Karpas-422 (cell line): Measurements from ENCODE around the gene DUSP22. TPM values are rescaled to one million over a fixed set of nuclear protein-coding genes. Genes with fewer than 3 reads are reported as not detected.

Source experiments
- DNase-seq: peaks from one replicate; pipeline ENCODE4 v3.0.0-alpha.2; 2015
- H2AFZ ChIP-seq: fragments of 200-600 bp; sonication (generic); 2 replicates; pipeline ENCODE4 v1.6.1; 2014; ENCODE audit warnings: antibody characterized with exemption, low read length, mixed read lengths
- H3K27ac ChIP-seq: fragments of 200-600 bp; sonication (generic); 2 replicates; pipeline ENCODE4 v1.5.1; 2014; ENCODE audit warnings: mild to moderate bottlenecking, low read length, moderate library complexity
- H3K27me3 ChIP-seq: fragments of 200-600 bp; sonication (generic); 2 replicates; pipeline ENCODE4 v1.6.1; 2014; ENCODE audit warnings: low read length, mixed read lengths
- H3K36me3 ChIP-seq: fragments of 200-600 bp; sonication (generic); 2 replicates; pipeline ENCODE4 v1.6.1; 2014; ENCODE audit warnings: low read length, mixed read lengths; ENCODE audit not compliant: insufficient read depth
- H3K4me1 ChIP-seq: fragments of 200-600 bp; sonication (generic); 2 replicates; pipeline ENCODE4 v1.6.1; 2014; ENCODE audit warnings: mild to moderate bottlenecking, low read length, mixed read lengths
- H3K4me2 ChIP-seq: fragments of 200-600 bp; sonication (generic); 2 replicates; pipeline ENCODE4 v1.6.1; 2014; ENCODE audit warnings: low read length, low read depth, mild to moderate bottlenecking; ENCODE audit not compliant: poor library complexity, severe bottlenecking
- H3K4me3 ChIP-seq: fragments of 200-600 bp; sonication (generic); 2 replicates; pipeline ENCODE4 v1.5.1; 2014; ENCODE audit warnings: mild to moderate bottlenecking, antibody characterized with exemption, low read length, mixed read lengths
- H3K79me2 ChIP-seq: fragments of 200-600 bp; sonication (generic); 2 replicates; pipeline ENCODE4 v1.6.1; 2014; ENCODE audit warnings: mild to moderate bottlenecking, low read length, mixed read lengths
- H3K9ac ChIP-seq: fragments of 200-600 bp; sonication (generic); 2 replicates; pipeline ENCODE4 v1.6.0; 2014; ENCODE audit warnings: low read length
- H3K9me2 ChIP-seq: fragments of 200-600 bp; sonication (generic), shearing (Covaris generic); replicated peaks from 2 replicates; pipeline ENCODE4 v1.6.0; 2014; ENCODE audit warnings: mild to moderate bottlenecking, low read length, moderate library complexity; ENCODE audit not compliant: insufficient read depth
- H3K9me3 ChIP-seq: fragments of 300-700, 200-600 bp; sonication (generic); 2 replicates; pipeline ENCODE4 v1.6.1; 2014; ENCODE audit warnings: low read length, mixed read lengths
- H4K20me1 ChIP-seq: fragments of 200-600 bp; sonication (generic); 2 replicates; pipeline ENCODE4 v1.6.1; 2014; ENCODE audit warnings: mild to moderate bottlenecking, antibody characterized with exemption, low read length, low read depth; ENCODE audit not compliant: insufficient read depth
- total RNA-seq: library from RNA; depleted of rRNA; stranded (reverse); fragments of >200 nt; shearing (Covaris generic); gene quantifications from 2 replicates; pipeline ENCODE4 v1.2.3, GENCODE V29; 2014; ENCODE audit warnings: low replicate concordance

Gene DUSP22
- total RNA-seq, 1 experiment from 2014 or later, result 13.2 TPM

DNA sequence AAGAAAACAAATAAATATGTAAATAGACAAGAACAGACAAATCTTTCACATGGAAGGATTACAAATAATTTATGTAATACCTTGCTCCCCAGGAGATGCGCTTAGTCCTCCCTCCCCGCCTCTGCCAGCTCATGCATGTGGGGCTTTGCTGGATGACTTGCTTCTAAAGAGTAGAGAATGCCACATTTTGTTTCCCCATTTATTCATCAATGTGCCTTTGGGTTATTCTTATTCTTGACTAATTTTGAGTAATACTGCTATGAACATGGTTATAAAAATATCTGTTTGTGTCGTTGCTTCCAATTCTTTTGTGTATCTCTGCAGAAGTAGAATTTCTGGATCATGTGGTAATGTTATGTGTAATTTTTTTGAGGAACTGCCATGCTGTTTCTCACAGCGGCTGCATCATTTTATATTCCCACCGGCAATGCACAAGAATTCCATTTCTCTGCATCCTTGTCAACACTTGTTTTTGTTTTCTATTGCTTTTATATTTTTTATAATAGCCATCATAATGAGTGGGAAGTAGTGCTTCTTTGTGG is 23.8 kb upstream of the DUSP22 start:
- Histone ChIP-seq H3K4me2 (no peak overlapping the region), H3K4me1 (no peaks in the 10 kb centered on the region), H3K9me2 (no peaks in the 10 kb centered on the region), H4K20me1 (no peaks in the 10 kb centered on the region), H3K27ac (no peak overlapping the region), H2AFZ (no peak overlapping the region), H3K9ac (no peak overlapping the region), H3K36me3 (no peaks in the 10 kb centered on the region), H3K9me3 (no peaks in the 10 kb centered on the region), H3K79me2 (no peaks in the 10 kb centered on the region), H3K4me3 (no peak overlapping the region), H3K27me3 (no peaks in the 10 kb centered on the region)
- DNase-seq, result no peak

DNA sequence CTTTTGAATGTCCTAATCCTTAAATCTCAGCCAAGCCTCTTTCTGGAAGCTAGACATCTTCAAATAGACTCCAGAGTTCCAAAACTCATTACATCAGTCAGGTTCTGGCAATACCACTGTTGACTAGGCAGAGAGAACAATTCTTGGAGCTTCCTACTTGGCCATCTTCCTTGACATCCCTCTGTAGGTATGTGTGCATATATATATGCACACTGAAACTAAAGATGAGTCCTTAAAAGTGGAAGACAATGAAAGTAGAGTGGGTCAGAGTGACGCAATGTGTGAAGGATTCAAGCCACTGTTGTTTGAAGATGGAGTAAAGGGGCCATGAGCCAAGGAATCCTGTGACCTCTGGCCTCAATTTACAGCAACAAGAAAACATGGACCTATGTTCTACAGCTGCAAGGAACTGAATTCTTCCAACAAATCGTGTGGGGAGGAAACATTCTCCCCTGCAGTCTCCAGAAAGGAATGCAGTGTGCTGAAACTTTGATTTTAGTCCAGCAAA is 18.7 kb upstream of the DUSP22 start:
- no peaks in the 10 kb centered on the region for H3K36me3 ChIP-seq
- no peak overlapping the region for H3K4me3 ChIP-seq
- H3K9me2 ChIP-seq, result no peaks in the 10 kb centered on the region
- no peak overlapping the region for H3K9ac ChIP-seq
- H3K27me3 ChIP-seq, result no peaks in the 10 kb centered on the region
- H3K27ac ChIP-seq, result no peak overlapping the region
- H4K20me1 ChIP-seq, result no peaks in the 10 kb centered on the region
- H3K9me3 ChIP-seq, result no peaks in the 10 kb centered on the region
- no peaks in the 10 kb centered on the region for H3K79me2 ChIP-seq
- no peak for DNase-seq
- H2AFZ ChIP-seq, result no peak overlapping the region
- no peaks in the 10 kb centered on the region for H3K4me1 ChIP-seq
- H3K4me2 ChIP-seq, result no peak overlapping the region

DNA sequence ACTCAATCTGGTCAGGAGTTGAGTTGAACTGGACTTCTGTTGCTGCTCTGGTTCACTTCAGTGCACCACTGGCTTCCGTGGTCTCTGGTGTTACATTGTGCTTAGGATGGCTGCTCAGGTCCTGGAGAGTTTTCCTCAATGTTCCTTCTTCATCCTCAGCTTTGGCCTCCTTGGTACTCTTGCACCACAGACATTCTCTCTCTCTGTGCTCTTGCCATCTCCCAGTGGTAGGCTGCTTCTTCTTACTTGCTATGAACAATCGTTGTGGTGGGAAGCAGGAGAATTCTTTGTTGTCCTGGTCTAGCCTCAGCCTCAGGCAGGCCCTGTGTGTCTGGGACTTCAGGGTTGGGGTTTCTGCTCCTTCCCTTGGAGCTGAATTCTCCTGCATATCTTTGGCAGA is 14.5 kb upstream of the DUSP22 start:
- H3K27me3 ChIP-seq, result no peaks in the 10 kb centered on the region
- no peaks in the 10 kb centered on the region for H4K20me1 ChIP-seq
- H3K27ac ChIP-seq, result no peak overlapping the region
- no peak overlapping the region for H3K4me3 ChIP-seq
- no peak for DNase-seq
- no peak overlapping the region for H2AFZ ChIP-seq
- H3K4me1 ChIP-seq, result no peaks in the 10 kb centered on the region
- no peak overlapping the region for H3K4me2 ChIP-seq
- H3K9me3 ChIP-seq, result no peaks in the 10 kb centered on the region
- H3K79me2 ChIP-seq, result no peaks in the 10 kb centered on the region
- H3K9ac ChIP-seq, result no peak overlapping the region
- H3K9me2 ChIP-seq, result no peaks in the 10 kb centered on the region
- no peaks in the 10 kb centered on the region for H3K36me3 ChIP-seq

DNA sequence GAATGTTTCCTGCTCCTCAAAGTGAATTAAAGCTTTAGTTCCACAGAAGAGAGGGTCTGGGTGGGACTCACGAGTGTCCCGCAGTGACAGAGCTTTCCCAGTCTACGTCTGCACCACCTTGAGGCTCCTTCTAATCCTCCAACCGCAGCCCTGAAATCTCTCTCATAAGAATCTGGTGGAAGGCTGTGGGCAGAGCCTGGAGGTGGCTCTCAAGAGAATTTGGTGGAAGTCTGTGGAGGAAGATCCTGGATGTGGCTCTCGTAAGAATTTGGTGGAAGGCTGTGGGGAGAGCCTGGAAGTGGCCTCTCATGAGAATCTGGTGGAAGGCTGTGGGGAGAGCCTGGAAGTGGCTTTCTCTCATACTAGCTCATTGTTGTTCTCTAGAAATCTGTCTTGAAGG is 13.8 kb upstream of the DUSP22 start:
- H3K9ac ChIP-seq, result no peak overlapping the region
- no peak overlapping the region for H3K4me3 ChIP-seq
- no peaks in the 10 kb centered on the region for H3K4me1 ChIP-seq
- H3K79me2 ChIP-seq, result no peaks in the 10 kb centered on the region
- H3K9me3 ChIP-seq, result no peaks in the 10 kb centered on the region
- no peak for DNase-seq
- no peaks in the 10 kb centered on the region for H4K20me1 ChIP-seq
- no peaks in the 10 kb centered on the region for H3K36me3 ChIP-seq
- H3K9me2 ChIP-seq, result no peaks in the 10 kb centered on the region
- H3K27me3 ChIP-seq, result no peaks in the 10 kb centered on the region
- H3K4me2 ChIP-seq, result no peak overlapping the region
- no peak overlapping the region for H3K27ac ChIP-seq
- no peak overlapping the region for H2AFZ ChIP-seq

DNA sequence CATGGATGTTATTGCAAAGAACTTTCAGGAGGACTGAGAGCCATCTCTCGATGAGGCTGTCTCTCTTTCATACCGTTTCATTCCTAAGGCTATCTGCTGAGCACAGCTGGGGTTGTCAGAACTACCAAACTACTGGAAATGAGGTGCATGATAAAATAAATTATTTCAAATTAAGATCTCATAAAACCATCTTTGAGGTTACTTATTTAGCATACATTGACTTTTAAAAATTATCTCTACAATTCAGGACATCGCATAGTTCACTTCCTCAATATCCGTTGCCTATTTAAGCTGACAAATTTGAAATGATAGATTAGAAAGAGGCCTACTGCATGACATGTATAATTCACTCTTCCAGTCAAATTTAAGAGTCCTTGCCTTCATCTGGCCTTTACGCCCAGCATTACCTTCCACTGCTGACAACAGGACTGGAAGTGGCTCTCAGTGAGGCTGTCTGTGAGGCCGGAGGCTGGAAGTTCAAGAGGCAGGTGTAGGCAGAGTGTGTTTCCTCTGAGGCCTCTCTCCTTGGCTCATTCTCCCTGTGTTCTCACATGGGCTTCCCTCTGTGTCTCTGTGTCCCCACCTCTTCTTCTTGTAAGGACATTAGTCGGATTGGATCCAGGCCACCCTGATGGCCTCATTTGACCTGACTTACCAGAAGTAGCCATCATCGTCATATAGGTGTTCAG is 12.8 kb upstream of the DUSP22 start:
- no peak overlapping the region for H2AFZ ChIP-seq
- H3K36me3 ChIP-seq, result no peaks in the 10 kb centered on the region
- H3K4me1 ChIP-seq, result no peaks in the 10 kb centered on the region
- DNase-seq, result no peak
- H4K20me1 ChIP-seq, result no peaks in the 10 kb centered on the region
- H3K9me3 ChIP-seq, result no peaks in the 10 kb centered on the region
- H3K4me3 ChIP-seq, result no peak overlapping the region
- H3K27ac ChIP-seq, result no peak overlapping the region
- no peaks in the 10 kb centered on the region for H3K9me2 ChIP-seq
- no peaks in the 10 kb centered on the region for H3K79me2 ChIP-seq
- no peak overlapping the region for H3K9ac ChIP-seq
- H3K27me3 ChIP-seq, result no peaks in the 10 kb centered on the region
- H3K4me2 ChIP-seq, result no peak overlapping the region

DNA sequence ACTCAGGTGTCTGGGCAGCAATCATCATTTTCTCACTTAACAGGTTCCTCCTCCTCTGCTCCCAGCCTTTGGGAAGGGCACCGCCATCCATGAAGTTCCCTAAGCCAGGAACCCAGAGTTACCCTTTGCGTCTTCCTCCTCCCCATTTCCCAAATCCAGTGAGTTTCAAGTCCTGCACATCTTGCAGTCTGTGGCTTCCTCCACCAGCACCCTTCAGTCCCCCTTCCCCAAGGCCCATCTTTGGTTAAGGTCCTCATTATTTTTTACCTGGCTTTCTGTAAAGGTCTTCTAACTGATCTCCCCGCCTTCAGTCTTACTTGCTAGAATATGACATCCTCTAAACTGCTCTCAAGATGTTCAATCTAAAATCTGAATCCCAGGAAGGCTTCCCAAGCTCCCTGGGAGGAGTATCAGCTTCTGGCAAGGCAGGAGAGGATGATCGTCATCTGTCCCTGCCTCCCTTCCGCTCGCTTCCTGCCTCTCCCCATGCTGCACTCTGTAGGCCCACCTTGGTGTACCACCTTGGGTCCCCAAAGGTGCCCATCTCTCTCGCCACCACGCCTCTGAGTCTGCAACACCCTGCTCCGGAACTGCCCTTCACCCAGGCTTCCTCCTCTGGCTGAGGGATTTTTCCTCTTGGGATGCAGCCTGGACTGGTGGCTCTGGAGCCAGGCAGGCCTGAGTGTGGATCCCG is 11.4 kb upstream of the DUSP22 start:
- no peaks in the 10 kb centered on the region for H3K9me2 ChIP-seq
- no peaks in the 10 kb centered on the region for H3K36me3 ChIP-seq
- no peak overlapping the region for H3K27ac ChIP-seq
- H3K9me3 ChIP-seq, result no peaks in the 10 kb centered on the region
- no peaks in the 10 kb centered on the region for H4K20me1 ChIP-seq
- H3K79me2 ChIP-seq, result no peaks in the 10 kb centered on the region
- H3K9ac ChIP-seq, result no peak overlapping the region
- H3K4me2 ChIP-seq, result no peak overlapping the region
- H3K27me3 ChIP-seq, result no peaks in the 10 kb centered on the region
- no peak overlapping the region for H3K4me3 ChIP-seq
- no peak overlapping the region for H2AFZ ChIP-seq
- no peaks in the 10 kb centered on the region for H3K4me1 ChIP-seq
- no peak for DNase-seq

DNA sequence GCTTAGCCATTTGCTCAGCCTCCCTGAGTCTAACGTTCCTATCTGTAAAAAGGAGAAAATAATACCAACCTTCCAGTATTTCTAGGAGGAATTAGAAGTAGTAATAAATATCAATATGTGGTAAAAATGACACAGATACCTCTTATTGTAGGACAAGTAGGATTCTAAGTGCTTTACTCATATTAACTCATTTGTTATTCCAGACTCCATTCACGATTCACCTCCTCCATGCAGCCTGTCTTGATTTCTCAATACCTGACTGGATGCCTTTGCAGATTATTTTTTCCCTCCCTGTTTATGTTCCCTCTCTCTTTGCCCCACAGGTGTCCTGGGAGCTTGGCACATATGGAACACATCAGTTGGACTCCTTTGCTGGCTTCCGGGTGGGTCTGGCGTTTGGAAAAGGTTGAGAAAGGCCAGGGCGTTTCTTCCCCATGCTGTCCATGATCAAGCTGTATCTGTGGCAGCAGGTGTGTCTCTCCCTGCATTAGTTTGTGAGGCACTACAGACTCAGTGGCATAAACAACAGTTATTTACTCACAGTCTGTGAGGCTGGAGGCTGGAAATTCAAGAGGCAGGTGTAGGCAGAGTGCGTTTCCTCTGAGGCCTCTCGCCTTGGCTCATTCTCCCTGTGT is 10.7 kb upstream of the DUSP22 start:
- H4K20me1 ChIP-seq, result no peaks in the 10 kb centered on the region
- no peaks in the 10 kb centered on the region for H3K4me1 ChIP-seq
- no peak overlapping the region for H3K27ac ChIP-seq
- H2AFZ ChIP-seq, result no peak overlapping the region
- no peak overlapping the region for H3K9ac ChIP-seq
- no peaks in the 10 kb centered on the region for H3K79me2 ChIP-seq
- no peaks in the 10 kb centered on the region for H3K9me2 ChIP-seq
- H3K27me3 ChIP-seq, result no peaks in the 10 kb centered on the region
- no peak overlapping the region for H3K4me2 ChIP-seq
- H3K4me3 ChIP-seq, result no peak overlapping the region
- H3K9me3 ChIP-seq, result no peaks in the 10 kb centered on the region
- H3K36me3 ChIP-seq, result no peaks in the 10 kb centered on the region
- no peak for DNase-seq

DNA sequence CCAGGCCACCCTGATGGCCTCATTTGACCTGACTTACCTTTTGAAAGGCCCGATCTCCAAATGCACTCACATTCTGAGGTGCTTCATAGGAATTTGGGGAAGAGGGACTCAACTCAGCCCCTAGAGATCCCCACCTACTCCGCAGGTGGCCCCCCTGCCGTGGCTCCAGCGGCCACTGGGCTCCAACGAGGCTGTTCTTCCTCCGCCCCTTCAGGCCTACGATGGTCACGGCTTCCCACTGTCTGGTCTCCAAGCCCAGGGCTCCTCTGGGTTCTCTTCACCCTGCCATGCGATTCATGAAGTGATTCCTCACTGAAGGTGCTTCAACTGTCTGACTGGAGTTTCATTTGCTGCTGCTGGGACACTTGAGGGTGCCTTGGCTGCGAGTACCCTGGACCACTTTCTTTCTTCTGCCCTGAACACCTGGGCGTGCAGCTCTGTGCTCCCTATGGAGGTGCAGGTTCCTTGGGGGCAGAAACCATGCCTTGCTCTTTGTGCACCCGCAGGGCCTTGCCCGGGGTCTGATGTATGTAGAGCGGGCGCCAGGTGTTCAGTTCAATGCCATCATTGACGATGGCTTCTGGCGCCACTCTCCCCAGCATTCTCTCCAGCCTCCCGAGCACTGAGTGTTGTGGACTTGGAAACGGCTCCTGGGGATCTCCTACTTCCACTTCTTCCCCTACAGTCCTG is 10.0 kb upstream of the DUSP22 start:
- no peak overlapping the region for H3K4me2 ChIP-seq
- H3K9ac ChIP-seq, result no peak overlapping the region
- H3K4me3 ChIP-seq, result no peak overlapping the region
- no peaks in the 10 kb centered on the region for H3K27me3 ChIP-seq
- DNase-seq, result no peak
- no peaks in the 10 kb centered on the region for H3K9me3 ChIP-seq
- H3K36me3 ChIP-seq, result no peaks in the 10 kb centered on the region
- H2AFZ ChIP-seq, result no peak overlapping the region
- H3K27ac ChIP-seq, result no peak overlapping the region
- H4K20me1 ChIP-seq, result no peaks in the 10 kb centered on the region
- no peaks in the 10 kb centered on the region for H3K4me1 ChIP-seq
- H3K9me2 ChIP-seq, result no peaks in the 10 kb centered on the region
- no peaks in the 10 kb centered on the region for H3K79me2 ChIP-seq
